Cardiac muscle cell (in vitro differentiated cells and primary cell): ENCODE results near the gene LRFN2. TPM values are rescaled to one million over a fixed set of nuclear protein-coding genes. Genes with fewer than 3 reads are reported as not detected.

Source experiments
- DNase-seq, 2 donors: peaks; one replicate each; pipeline versions ENCODE4 v3.0.0 to v3.0.0-alpha.2; 2010 to 2017; ENCODE audit warnings: low read depth in 1 of 2, low spot score in 1 of 2
- H3K27ac ChIP-seq: fragments of 200-600 bp; sonication (generic); 2 replicates; pipeline ENCODE4 v1.5.1; 2016
- H3K27me3 ChIP-seq: fragments of 200-600 bp; sonication (generic); 2 replicates; pipeline ENCODE4 v1.6.0; 2016; ENCODE audit warnings: control low read depth
- H3K36me3 ChIP-seq: fragments of 200-600 bp; sonication (generic); 2 replicates; pipeline ENCODE4 v1.5.1; 2016; ENCODE audit warnings: control low read depth
- H3K4me1 ChIP-seq: fragments of 200-600 bp; sonication (generic); 2 replicates; pipeline ENCODE4 v1.8.1; 2017; ENCODE audit warnings: low read depth, mild to moderate bottlenecking, mixed run types
- H3K4me3 ChIP-seq: fragments of 200-600 bp; sonication (generic); 2 replicates; pipeline ENCODE4 v1.5.1; 2016; ENCODE audit warnings: mild to moderate bottlenecking
- H3K9me3 ChIP-seq: fragments of 200-600 bp; sonication (generic); 2 replicates; pipeline ENCODE4 v1.5.1; 2017; ENCODE audit warnings: low read depth, mild to moderate bottlenecking, control low read depth
- polyA plus RNA-seq: library from polyadenylated mRNA; unstranded; fragments of >200 nt; fragmentation: Nextera tagmentation; extraction: Ambion mirVana; gene quantifications from 2 replicates; pipeline ENCODE4 v1.2.1, GENCODE V29; 2016
- total RNA-seq: library from RNA; depleted of rRNA; stranded (reverse); fragments of >200 nt; gene quantifications from 2 replicates; pipeline ENCODE4 v1.2.3, GENCODE V29; 2016
- TF ChIP-seq, protein P1 (sequence below): IDR thresholded peaks from 2 replicates; pipeline ENCODE4 v1.5.1; 2012; ENCODE audit warnings: low read depth, mild to moderate bottlenecking, low read length

LRFN2 gene
- total and polyA plus RNA-seq, 2 experiments from 2014 or later: 0.15 TPM; not detected in 1

- Histone ChIP-seq H3K4me1 (no peaks in the 10 kb centered on the region), H3K27ac (no peak overlapping the region), H3K4me3 (no peak overlapping the region), H3K36me3 (no peaks in the 10 kb centered on the region), H3K9me3 (no peaks in the 10 kb centered on the region), H3K27me3 (no peaks in the 10 kb centered on the region)
- TF ChIP-seq, protein P1, sequence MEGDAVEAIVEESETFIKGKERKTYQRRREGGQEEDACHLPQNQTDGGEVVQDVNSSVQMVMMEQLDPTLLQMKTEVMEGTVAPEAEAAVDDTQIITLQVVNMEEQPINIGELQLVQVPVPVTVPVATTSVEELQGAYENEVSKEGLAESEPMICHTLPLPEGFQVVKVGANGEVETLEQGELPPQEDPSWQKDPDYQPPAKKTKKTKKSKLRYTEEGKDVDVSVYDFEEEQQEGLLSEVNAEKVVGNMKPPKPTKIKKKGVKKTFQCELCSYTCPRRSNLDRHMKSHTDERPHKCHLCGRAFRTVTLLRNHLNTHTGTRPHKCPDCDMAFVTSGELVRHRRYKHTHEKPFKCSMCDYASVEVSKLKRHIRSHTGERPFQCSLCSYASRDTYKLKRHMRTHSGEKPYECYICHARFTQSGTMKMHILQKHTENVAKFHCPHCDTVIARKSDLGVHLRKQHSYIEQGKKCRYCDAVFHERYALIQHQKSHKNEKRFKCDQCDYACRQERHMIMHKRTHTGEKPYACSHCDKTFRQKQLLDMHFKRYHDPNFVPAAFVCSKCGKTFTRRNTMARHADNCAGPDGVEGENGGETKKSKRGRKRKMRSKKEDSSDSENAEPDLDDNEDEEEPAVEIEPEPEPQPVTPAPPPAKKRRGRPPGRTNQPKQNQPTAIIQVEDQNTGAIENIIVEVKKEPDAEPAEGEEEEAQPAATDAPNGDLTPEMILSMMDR: no peak
- DNase-seq: no peak
These were observed 178.2 kb downstream of the LRFN2 start for GRCh38 chr6:40408786-40409542.

GRCh38 chr6:40407239-40407638, 179.9 kb downstream of the LRFN2 start:
- H3K27ac ChIP-seq: no peak overlapping the region
- no peaks in the 10 kb centered on the region for H3K4me1 ChIP-seq
- no peaks in the 10 kb centered on the region for H3K36me3 ChIP-seq
- TF ChIP-seq, protein P1: no peak
- no peaks in the 10 kb centered on the region for H3K9me3 ChIP-seq
- H3K4me3 ChIP-seq: no peak overlapping the region
- no peak for DNase-seq
- no peaks in the 10 kb centered on the region for H3K27me3 ChIP-seq

GRCh38 chr6:40406175-40406574, 181.0 kb downstream of the LRFN2 start:
- no peak overlapping the region for H3K4me3 ChIP-seq
- TF ChIP-seq, protein P1: no peak
- DNase-seq: no peak
- no peak overlapping the region for H3K27ac ChIP-seq
- no peaks in the 10 kb centered on the region for H3K27me3 ChIP-seq
- no peaks in the 10 kb centered on the region for H3K4me1 ChIP-seq
- H3K9me3 ChIP-seq: no peaks in the 10 kb centered on the region
- H3K36me3 ChIP-seq: no peaks in the 10 kb centered on the region

DNA sequence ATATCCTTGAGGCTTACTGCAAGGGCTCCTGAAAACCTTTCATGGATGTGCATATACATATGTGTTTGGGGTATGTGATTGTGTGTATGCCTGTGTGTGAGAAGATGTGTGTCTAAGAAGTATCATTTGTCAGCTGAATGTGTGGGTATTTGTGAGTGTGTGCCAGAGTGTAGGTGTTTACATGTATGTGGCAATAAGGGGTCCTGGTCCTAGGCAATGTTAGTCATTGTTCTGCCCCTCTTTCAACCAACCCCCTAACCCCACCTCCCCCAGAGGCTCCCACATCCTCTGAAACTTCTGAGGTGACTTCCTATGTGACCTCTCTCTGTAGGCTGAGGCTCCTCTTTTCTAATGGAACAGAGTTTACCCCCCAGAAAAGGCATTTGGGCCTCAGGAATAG, 186.4 kb downstream of the LRFN2 start:
- no peak overlapping the region for H3K4me3 ChIP-seq
- H3K27ac ChIP-seq: no peak overlapping the region
- no peaks in the 10 kb centered on the region for H3K9me3 ChIP-seq
- no peaks in the 10 kb centered on the region for H3K4me1 ChIP-seq
- TF ChIP-seq, protein P1: no peak
- DNase-seq: no peak
- H3K36me3 ChIP-seq: no peaks in the 10 kb centered on the region
- H3K27me3 ChIP-seq: no peaks in the 10 kb centered on the region

GRCh38 chr6:40399888-40400457, 187.2 kb downstream of the LRFN2 start:
- no peak for DNase-seq
- TF ChIP-seq, protein P1: no peak
- no peaks in the 10 kb centered on the region for H3K36me3 ChIP-seq
- no peaks in the 10 kb centered on the region for H3K4me1 ChIP-seq
- H3K4me3 ChIP-seq: no peak overlapping the region
- H3K9me3 ChIP-seq: no peaks in the 10 kb centered on the region
- H3K27ac ChIP-seq: no peak overlapping the region
- H3K27me3 ChIP-seq: no peaks in the 10 kb centered on the region
